HG03342 (cell line): Measurements from ENCODE around the gene ITGB4.

Experiments used
- ATAC-seq: cut with Tn5 transposase; IDR thresholded peaks from one replicate; pipeline ENCODE4 v1.9.1; 2021; ENCODE audit warnings: mild to moderate bottlenecking, moderate library complexity; ENCODE audit not compliant: unreplicated experiment

Gene ITGB4

GRCh38 chr17:75720656-75721462 lies at the start of gene ITGB4:
TSS of gene ITGB4 (plus strand) at chr17:75721459. CDS start at chr17:75724704, 3,245 bp downstream.
- ATAC-seq = no peak

GRCh38 chr17:75672011-75672410 lies 49.2 kb upstream of the ITGB4 start:
- no peak for ATAC-seq

GRCh38 chr17:75673487-75673886 lies 47.8 kb upstream of the ITGB4 start:
- ATAC-seq = no peak

GRCh38 chr17:75676461-75676860 lies 44.8 kb upstream of the ITGB4 start:
- no peak for ATAC-seq

- no peak for ATAC-seq
Measured at GRCh38 chr17:75679706-75680211, 41.5 kb upstream of the ITGB4 start.

GRCh38 chr17:75680431-75680830 lies 40.8 kb upstream of the ITGB4 start:
- no peak for ATAC-seq

- no peak for ATAC-seq
Measured at GRCh38 chr17:75681289-75681688, 40.0 kb upstream of the ITGB4 start.

- no peak for ATAC-seq
Measured at GRCh38 chr17:75683583-75683982, 37.7 kb upstream of the ITGB4 start.

GRCh38 chr17:75684249-75684648 lies 37.0 kb upstream of the ITGB4 start:
- no peak for ATAC-seq

- ATAC-seq = no peak
Measured at GRCh38 chr17:75684924-75685323, 36.3 kb upstream of the ITGB4 start.

GRCh38 chr17:75685499-75685898 lies 35.8 kb upstream of the ITGB4 start:
- no peak for ATAC-seq

- no peak for ATAC-seq
Measured at GRCh38 chr17:75688209-75688825, 32.9 kb upstream of the ITGB4 start.

- no peak for ATAC-seq
Measured at GRCh38 chr17:75689441-75689873, 31.8 kb upstream of the ITGB4 start.

GRCh38 chr17:75691371-75691791 lies 29.9 kb upstream of the ITGB4 start:
- no peak for ATAC-seq

GRCh38 chr17:75691801-75692626 lies 29.2 kb upstream of the ITGB4 start:
- ATAC-seq = no peak

- ATAC-seq = no peak
Measured at GRCh38 chr17:75692976-75693375, 28.3 kb upstream of the ITGB4 start.

GRCh38 chr17:75693500-75694481 lies 27.5 kb upstream of the ITGB4 start:
- ATAC-seq = no peak

GRCh38 chr17:75694536-75694935 lies 26.7 kb upstream of the ITGB4 start:
- no peak for ATAC-seq

- no peak for ATAC-seq
Measured at GRCh38 chr17:75695141-75695829, 26.0 kb upstream of the ITGB4 start.
